ENCODE results near the gene MAP3K5.

GRCh38 chr6:136523196-136523595 lies 269.1 kb downstream of the MAP3K5 start:
- TF ChIP-seq POLR2A (IDR thresholded peaks at IDR 0.05) (no peak), CTCF (IDR thresholded peaks at IDR 0.05) (no peak), EP300 (IDR thresholded peaks at IDR 0.05) (no peak), POLR2AphosphoS5 (IDR thresholded peaks at IDR 0.05) (no peak)
